ENCODE data around the gene ROBO3.

- TF ChIP-seq CTCF (IDR thresholded peaks at IDR 0.05) (no peak), POLR2A (IDR thresholded peaks at IDR 0.05) (no peak)
These were observed 8.7 kb downstream of the ROBO3 start for GRCh38 chr11:124873951-124874350.
